ENCODE measurements around the gene TLE5. TPM values are rescaled to one million over a fixed set of nuclear protein-coding genes. Genes with fewer than 3 reads are reported as not detected.

Gene TLE5
- total RNA-seq, 6 donors from 2014 or later, result 324 to 781 (median 471) TPM

DNA sequence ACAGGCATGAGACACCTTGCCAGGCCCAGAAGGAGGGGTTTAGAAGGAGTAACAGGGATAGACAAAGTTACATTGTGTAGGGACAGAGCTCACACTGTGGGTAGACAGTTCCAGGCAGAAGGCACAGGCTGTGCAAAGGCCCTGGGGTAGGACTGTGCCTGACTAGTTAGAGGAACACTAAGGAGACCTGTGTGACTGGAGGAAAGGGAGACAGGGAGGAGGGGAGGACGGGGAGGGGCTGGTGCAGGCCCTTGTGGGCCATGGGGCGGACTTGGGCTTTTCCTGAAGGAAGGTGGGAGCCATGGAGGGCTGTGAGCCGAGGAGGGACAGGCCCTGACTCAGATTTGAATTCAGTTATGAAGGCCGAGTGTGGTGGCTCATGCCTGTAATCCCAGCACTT, 17.3 kb upstream of the TLE5 start:
- H3K27me3 ChIP-seq, result no peaks in the 10 kb centered on the region
- no peaks in the 10 kb centered on the region for H3K36me3 ChIP-seq
- no peaks in the 10 kb centered on the region for H3K9me3 ChIP-seq
- 76 to 86% methylated on average over 4 of the region's 4 CpGs for WGBS, 2 donors
- ATAC-seq (ENCODE audit: low FRiP score in 2 of 2) (no peak), DNase-seq (no peak)
- no peak overlapping the region for H3K4me3 ChIP-seq
- peaks cover 4 to 17% (median 10%) of the 10 kb centered on the region in 4 donors for H3K4me1 ChIP-seq
- no peak overlapping the region for H3K27ac ChIP-seq
- TF ChIP-seq, protein P1, sequence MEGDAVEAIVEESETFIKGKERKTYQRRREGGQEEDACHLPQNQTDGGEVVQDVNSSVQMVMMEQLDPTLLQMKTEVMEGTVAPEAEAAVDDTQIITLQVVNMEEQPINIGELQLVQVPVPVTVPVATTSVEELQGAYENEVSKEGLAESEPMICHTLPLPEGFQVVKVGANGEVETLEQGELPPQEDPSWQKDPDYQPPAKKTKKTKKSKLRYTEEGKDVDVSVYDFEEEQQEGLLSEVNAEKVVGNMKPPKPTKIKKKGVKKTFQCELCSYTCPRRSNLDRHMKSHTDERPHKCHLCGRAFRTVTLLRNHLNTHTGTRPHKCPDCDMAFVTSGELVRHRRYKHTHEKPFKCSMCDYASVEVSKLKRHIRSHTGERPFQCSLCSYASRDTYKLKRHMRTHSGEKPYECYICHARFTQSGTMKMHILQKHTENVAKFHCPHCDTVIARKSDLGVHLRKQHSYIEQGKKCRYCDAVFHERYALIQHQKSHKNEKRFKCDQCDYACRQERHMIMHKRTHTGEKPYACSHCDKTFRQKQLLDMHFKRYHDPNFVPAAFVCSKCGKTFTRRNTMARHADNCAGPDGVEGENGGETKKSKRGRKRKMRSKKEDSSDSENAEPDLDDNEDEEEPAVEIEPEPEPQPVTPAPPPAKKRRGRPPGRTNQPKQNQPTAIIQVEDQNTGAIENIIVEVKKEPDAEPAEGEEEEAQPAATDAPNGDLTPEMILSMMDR (IDR thresholded peaks at IDR 0.05), result no peak
- TF ChIP-seq POLR2AphosphoS5 (IDR thresholded peaks at IDR 0.05), result no peak
- no peak for TF ChIP-seq POLR2A (IDR thresholded peaks at IDR 0.05)
- TF ChIP-seq EP300 (IDR thresholded peaks at IDR 0.05), result no peak

DNA sequence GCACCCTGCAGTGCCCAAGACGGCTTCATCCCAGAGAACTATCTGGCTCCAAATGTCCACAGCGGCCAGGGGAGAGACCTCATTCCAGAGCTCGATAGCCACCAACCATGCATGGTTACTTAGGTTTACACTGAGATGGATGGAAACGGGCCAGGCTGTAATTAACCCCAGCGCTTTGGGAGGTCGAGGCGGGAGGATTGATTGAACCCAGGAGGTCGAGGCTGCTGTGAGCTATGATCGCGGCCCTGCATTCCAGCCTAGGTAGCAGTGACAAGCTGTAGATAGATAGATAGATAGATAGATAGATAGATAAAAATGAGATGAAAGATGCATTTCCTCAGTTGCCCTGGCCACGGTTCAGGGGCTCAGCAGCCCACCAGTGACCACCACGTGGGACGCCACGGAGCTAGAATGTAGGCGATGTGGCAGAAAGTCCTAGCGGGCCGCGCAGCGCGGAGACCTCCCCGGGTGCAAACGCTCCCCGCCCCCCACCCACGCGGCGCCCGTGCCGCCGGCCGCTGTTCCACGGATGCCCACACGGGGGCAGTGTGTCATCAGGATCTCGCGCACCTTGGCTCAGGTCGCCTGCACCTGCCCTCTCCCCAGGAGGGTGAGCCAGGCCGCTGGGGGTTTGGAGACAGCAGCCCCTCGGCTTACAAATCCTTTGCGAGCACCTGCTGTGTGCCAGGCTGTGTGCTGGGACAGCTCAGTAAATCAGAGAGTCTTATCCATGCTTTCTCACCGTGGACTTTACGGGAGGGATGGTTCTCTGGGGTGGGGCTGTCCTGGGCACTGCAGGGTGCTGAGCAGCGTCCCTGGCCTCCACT, 13.5 kb upstream of the TLE5 start:
- H3K36me3 ChIP-seq, result no peaks in the 10 kb centered on the region
- H3K9me3 ChIP-seq, result no peaks in the 10 kb centered on the region
- ATAC-seq (ENCODE audit: low FRiP score in 2 of 2) (peak; percentile 84 to 86), DNase-seq (peak; percentile 59 to 94)
- 15 to 23% methylated on average over 22 to 27 of the region's 41 CpGs for WGBS, 2 donors
- H3K4me3 ChIP-seq, result no peak overlapping the region
- peaks cover 4 to 17% (median 10%) of the 10 kb centered on the region in 4 donors for H3K4me1 ChIP-seq
- no peak overlapping the region for H3K27ac ChIP-seq
- no peaks in the 10 kb centered on the region for H3K27me3 ChIP-seq
- TF ChIP-seq POLR2A (IDR thresholded peaks at IDR 0.05), result no peak
- TF ChIP-seq, protein P1 (IDR thresholded peaks at IDR 0.05), result peak; percentile 96 to 98 (median 97)

DNA sequence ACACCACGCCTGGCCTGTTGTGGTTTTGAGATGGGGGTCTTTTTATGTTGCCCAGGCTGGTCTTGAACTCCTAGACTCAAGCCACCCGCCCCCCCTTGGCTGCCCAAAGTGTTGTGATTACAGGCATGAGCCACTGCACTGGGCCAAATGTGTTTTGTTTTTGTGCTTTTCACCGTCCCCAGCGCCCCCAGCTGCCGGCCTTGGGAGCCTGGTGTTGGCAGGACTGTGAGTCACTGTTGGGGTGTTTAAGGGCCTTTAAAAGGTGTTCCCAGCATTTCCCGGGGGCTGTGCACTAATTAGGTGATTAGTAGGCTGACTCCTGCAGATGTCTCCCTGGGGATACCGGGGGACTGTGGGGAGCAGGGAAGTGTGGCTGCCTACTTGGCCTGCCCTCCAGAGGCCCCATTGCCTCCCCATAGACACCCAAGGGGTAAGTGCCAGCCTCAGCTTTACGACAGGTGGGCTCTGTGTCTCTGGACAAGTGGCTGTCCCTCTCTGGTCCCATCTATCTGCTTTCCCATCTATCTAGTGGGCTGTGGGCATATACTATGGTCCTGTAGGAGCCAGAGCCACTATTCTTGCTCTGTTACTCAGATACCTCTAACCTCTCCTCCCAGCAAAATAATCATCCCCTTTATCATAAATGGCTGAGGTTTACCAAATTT, 11.8 kb upstream of the TLE5 start:
- 62 to 64% methylated on average over 4 to 8 of the region's 8 CpGs for WGBS, 2 donors

DNA sequence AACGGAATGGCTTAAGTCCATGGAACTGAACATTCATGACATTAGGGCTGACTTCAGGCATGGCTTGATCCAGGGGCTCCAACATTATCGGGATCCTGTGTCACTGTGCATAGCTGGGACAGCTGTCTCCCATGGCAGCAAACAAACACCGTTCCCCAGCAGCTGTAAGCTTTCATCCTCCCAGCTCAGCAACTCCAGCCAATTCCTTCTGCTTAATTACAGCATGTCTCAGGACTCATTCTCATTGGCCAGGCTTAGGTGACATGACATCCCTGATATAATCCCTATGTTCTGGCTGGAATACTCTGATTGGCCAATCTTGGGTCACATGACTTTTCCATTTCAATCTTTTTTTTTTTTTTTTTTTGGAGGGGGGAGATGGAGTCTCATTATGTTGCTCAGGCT, 10.9 kb upstream of the TLE5 start:
- Histone ChIP-seq H3K36me3 (no peaks in the 10 kb centered on the region), H3K4me1 (peaks cover 4 to 11% (median 7%) of the 10 kb centered on the region in 4 donors), H3K9me3 (no peaks in the 10 kb centered on the region), H3K27ac (peak overlapping the region in 1 of 4 donors; percentile 22), H3K27me3 (no peaks in the 10 kb centered on the region), H3K4me3 (no peak overlapping the region)
- TF ChIP-seq POLR2A (IDR thresholded peaks at IDR 0.05) (no peak), POLR2AphosphoS5 (IDR thresholded peaks at IDR 0.05) (peak in 1 of 2 donors; percentile 69), EP300 (IDR thresholded peaks at IDR 0.05) (no peak)
- TF ChIP-seq, protein P1 (IDR thresholded peaks at IDR 0.05), result no peak
- ATAC-seq (ENCODE audit: low FRiP score in 2 of 2), result peak; percentile 41 to 52
- no peak for DNase-seq
- 36 to 55% methylated on average over 3 of the region's 3 CpGs for WGBS, 2 donors

More for the DNA sequence above, 11.8 kb upstream of the TLE5 start:
- no peaks in the 10 kb centered on the region for H3K36me3 ChIP-seq
- H3K27ac ChIP-seq, result peak overlapping the region in 2 of 4 donors; percentile 11
- H3K27me3 ChIP-seq, result no peaks in the 10 kb centered on the region
- H3K4me3 ChIP-seq, result no peak overlapping the region
- H3K9me3 ChIP-seq, result no peaks in the 10 kb centered on the region
- ATAC-seq (ENCODE audit: low FRiP score in 2 of 2), result no peak
- no peak for TF ChIP-seq EP300 (IDR thresholded peaks at IDR 0.05)
- TF ChIP-seq, protein P1 (IDR thresholded peaks at IDR 0.05), result peak in 1 of 6 experiments; percentile 13
- H3K4me1 ChIP-seq, result peaks cover 4 to 11% (median 7%) of the 10 kb centered on the region in 4 donors
- DNase-seq, result no peak

Measured in upper lobe of left lung (tissue), 6 donors.